ENCODE measurements around the gene MTX2.
"Not testable (repeated sequence)": the region's sequence is repeated elsewhere in the genome, so short reads cannot be mapped to it uniquely, and the experiment has no call there.

Gene MTX2

DNA sequence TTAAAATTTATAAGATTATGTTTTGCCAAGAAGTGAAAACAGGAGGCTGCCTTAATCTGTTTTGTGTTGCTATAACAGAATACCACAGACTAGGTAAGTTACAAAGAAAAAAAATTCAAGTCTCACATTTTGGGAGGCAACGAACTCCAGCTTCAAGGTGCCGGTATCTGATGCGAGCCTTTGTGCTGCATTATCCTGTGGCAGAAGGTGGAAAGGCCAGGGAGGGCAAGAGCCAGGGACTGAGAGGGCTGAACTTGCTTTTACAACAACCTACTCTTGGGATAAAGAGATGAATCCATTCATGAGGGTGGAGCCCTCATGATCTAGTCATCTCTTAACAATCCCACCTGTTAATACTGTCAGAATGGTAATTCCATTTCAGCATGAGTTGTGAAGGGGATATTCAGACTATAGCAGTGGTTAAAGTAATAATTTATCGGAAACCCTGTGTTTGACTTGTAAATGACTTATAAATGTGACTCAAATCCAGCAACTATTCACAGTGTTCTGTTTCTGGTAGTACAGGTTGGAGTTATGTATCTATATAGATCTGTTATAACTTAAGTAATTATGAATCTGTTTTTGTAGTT is 3.7 kb downstream of the MTX2 start:
- no peak for DNase-seq (ENCODE audit: low spot score in 2 of 2)
- Mint-ChIP-seq H3K9me3 (no peaks in the 10 kb centered on the region), H3K36me3 (peaks cover 8% of the 10 kb centered on the region), H3K27ac (peak overlapping the region; percentile 45), H3K27me3 (no peaks in the 10 kb centered on the region), H3K4me3 (no peak overlapping the region), H3K4me1 (peaks cover 16% of the 10 kb centered on the region)
- ATAC-seq (ENCODE audit: low read depth), result no peak

- peaks cover 28% of the 10 kb centered on the region for H3K4me1 Mint-ChIP-seq
- no peak overlapping the region for H3K27ac Mint-ChIP-seq
- H3K36me3 Mint-ChIP-seq, result peaks cover 4% of the 10 kb centered on the region
- no peak overlapping the region for H3K4me3 Mint-ChIP-seq
- no peak for ATAC-seq (ENCODE audit: low read depth)
- no peaks in the 10 kb centered on the region for H3K27me3 Mint-ChIP-seq
- DNase-seq (ENCODE audit: low spot score in 2 of 2), result no peak
- H3K9me3 Mint-ChIP-seq, result no peaks in the 10 kb centered on the region
Observed at GRCh38 chr2:176278927-176279326, 9.7 kb downstream of the MTX2 start.

GRCh38 chr2:176280156-176280555 is 10.9 kb downstream of the MTX2 start:
- H3K4me3 Mint-ChIP-seq, result no peak overlapping the region
- H3K4me1 Mint-ChIP-seq, result peaks cover 25% of the 10 kb centered on the region
- no peaks in the 10 kb centered on the region for H3K27me3 Mint-ChIP-seq
- no peak overlapping the region for H3K27ac Mint-ChIP-seq
- peaks cover 2% of the 10 kb centered on the region for H3K36me3 Mint-ChIP-seq
- no peaks in the 10 kb centered on the region for H3K9me3 Mint-ChIP-seq
- DNase-seq (ENCODE audit: low spot score in 2 of 2) (no peak), ATAC-seq (ENCODE audit: low read depth) (no peak)

DNA sequence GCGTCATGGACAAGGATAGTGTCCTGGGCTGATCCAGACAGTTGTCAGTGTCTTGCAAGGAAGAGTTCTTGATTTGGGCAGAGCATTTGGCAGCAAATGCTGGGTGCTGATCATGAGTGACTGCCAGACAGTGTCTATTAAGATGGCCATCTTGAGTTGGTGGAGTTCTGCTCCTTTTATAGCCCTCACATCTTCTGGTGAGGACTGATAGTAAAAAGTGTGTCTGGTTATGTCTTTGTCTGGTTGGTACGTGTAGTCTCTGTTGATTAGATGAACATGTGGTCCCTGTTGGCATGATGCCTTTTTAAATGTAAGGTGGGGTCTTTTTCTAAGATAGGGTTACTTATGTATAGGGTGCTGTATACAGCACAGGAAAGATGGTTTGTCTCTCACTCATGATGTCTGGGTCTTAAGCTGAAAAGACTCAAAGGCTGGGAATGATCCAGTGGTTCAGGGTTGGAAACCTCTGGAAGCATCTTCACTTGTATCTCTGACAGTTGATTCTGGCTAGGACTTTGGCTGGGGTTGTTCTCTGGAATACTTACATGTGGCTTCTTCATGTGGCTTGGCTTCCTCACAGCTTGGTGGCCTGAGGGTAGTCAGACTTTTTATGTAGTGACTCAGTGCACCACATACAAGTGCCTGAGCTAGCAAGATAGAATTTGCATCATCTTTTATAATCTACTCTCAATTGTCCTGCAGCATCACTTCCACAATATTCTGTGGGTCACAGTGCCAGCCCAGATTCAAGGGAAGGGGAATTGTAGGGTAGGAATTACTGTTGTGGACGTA is 11.8 kb downstream of the MTX2 start:
- Mint-ChIP-seq H3K27me3 (no peaks in the 10 kb centered on the region), H3K9me3 (no peaks in the 10 kb centered on the region), H3K36me3 (no peaks in the 10 kb centered on the region), H3K27ac (no peak overlapping the region), H3K4me3 (no peak overlapping the region), H3K4me1 (peaks cover 30% of the 10 kb centered on the region)
- ATAC-seq (ENCODE audit: low read depth) (no peak), DNase-seq (ENCODE audit: low spot score in 2 of 2) (no peak)

- H3K4me1 Mint-ChIP-seq, result peaks cover 38% of the 10 kb centered on the region
- H3K9me3 Mint-ChIP-seq, result no peaks in the 10 kb centered on the region
- ATAC-seq (ENCODE audit: low read depth) (no peak), DNase-seq (ENCODE audit: low spot score in 2 of 2) (no peak)
- no peaks in the 10 kb centered on the region for H3K27me3 Mint-ChIP-seq
- no peak overlapping the region for H3K4me3 Mint-ChIP-seq
- H3K36me3 Mint-ChIP-seq, result peaks cover 4% of the 10 kb centered on the region
- no peak overlapping the region for H3K27ac Mint-ChIP-seq
Observed at GRCh38 chr2:176283291-176284068, 14.2 kb downstream of the MTX2 start.

DNA sequence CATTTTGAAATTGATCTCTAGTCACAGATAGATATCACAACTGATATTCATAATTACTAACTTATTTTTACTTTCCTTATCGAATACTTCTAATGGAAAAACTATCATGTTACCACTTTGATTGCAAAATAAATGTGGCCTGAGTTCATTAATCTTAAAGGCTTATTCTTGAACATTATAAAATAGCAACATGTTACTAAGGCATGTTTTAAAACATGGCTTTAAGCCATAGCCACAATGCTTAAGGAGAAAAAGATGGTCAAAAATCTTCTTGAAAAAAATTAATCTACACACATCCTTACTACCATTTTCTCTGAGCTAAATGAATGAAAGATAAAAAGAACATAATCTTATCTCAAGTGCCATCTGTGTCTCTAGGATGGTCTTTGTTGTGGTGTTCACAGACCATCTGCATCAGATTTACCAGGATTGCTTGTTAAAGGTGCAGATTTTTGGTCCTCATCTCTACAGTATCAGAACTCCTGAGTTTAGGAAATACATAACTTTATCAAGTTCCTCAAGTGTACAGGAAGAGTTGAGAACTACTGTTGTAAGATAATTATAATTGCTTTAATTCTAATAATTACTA is 15.3 kb downstream of the MTX2 start:
- peaks cover 4% of the 10 kb centered on the region for H3K36me3 Mint-ChIP-seq
- ATAC-seq (ENCODE audit: low read depth) (no peak), DNase-seq (ENCODE audit: low spot score in 2 of 2) (no peak)
- peaks cover 39% of the 10 kb centered on the region for H3K4me1 Mint-ChIP-seq
- H3K27me3 Mint-ChIP-seq, result no peaks in the 10 kb centered on the region
- no peak overlapping the region for H3K27ac Mint-ChIP-seq
- H3K4me3 Mint-ChIP-seq, result no peak overlapping the region
- no peaks in the 10 kb centered on the region for H3K9me3 Mint-ChIP-seq

DNA sequence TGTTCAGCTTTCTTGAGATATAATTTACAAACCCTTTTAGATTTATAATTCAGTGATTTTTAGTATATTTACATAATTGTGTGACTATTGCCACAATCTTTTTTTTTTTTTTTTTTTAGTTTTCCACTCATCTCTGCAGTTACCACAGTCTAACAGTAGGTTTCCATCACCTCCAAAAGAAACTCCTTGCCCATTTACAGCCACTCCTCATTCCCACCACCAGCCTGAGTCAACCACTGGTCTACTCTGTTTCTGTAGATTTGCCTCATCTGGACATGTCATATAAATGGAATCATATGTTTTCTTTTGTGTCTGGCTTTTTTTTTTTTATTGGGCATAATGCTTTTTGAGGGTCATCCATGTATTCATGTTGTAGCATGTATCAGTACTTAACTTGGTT is 16.1 kb downstream of the MTX2 start:
- no peak overlapping the region for H3K27ac Mint-ChIP-seq
- H3K4me3 Mint-ChIP-seq, result no peak overlapping the region
- H3K27me3 Mint-ChIP-seq, result no peaks in the 10 kb centered on the region
- peaks cover 4% of the 10 kb centered on the region for H3K36me3 Mint-ChIP-seq
- H3K4me1 Mint-ChIP-seq, result peaks cover 41% of the 10 kb centered on the region
- DNase-seq (ENCODE audit: low spot score in 2 of 2), result no peak
- no peak for ATAC-seq (ENCODE audit: low read depth)
- H3K9me3 Mint-ChIP-seq, result no peaks in the 10 kb centered on the region

- Mint-ChIP-seq H3K36me3 (peaks cover 4% of the 10 kb centered on the region), H3K27ac (no peak overlapping the region), H3K9me3 (no peaks in the 10 kb centered on the region), H3K4me1 (peaks cover 30% of the 10 kb centered on the region), H3K4me3 (no peak overlapping the region), H3K27me3 (no peaks in the 10 kb centered on the region)
- DNase-seq (ENCODE audit: low spot score in 2 of 2) (no peak), ATAC-seq (ENCODE audit: low read depth) (no peak)
Observed at GRCh38 chr2:176291335-176291734, 22.1 kb downstream of the MTX2 start.

- Mint-ChIP-seq H3K4me1 (peaks cover 28% of the 10 kb centered on the region), H3K36me3 (peaks cover 2% of the 10 kb centered on the region), H3K4me3 (no peak overlapping the region), H3K9me3 (no peaks in the 10 kb centered on the region), H3K27me3 (no peaks in the 10 kb centered on the region), H3K27ac (no peak overlapping the region)
- ATAC-seq (ENCODE audit: low read depth), result no peak
- DNase-seq (ENCODE audit: low spot score in 2 of 2), result no peak
Observed at GRCh38 chr2:176291809-176292283, 22.6 kb downstream of the MTX2 start.

GRCh38 chr2:176292608-176293007 is 23.4 kb downstream of the MTX2 start:
- Mint-ChIP-seq H3K27ac (no peak overlapping the region), H3K27me3 (no peaks in the 10 kb centered on the region)

DNA sequence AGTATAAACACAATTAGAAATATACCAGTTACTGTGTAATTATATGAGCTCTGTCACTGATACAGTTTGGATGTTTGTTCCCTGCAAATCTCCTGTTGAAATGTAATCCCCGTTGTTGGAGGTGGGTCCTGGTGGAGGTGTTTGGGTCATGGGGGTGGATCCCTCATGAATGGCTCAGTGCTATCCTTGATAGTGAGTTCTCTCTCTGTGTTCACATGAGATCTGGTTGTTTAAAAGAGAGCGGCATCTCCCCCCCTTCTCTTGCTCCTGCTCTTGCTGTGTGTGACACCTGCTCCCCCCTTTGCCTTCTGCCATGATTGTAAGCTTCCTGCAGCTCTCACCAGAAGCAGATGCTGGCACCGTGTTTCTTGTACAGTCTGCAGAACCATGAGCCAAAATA is 24.1 kb downstream of the MTX2 start:
- DNase-seq (ENCODE audit: low spot score in 2 of 2) (no peak), ATAC-seq (ENCODE audit: low read depth) (no peak)
- Mint-ChIP-seq H3K36me3 (no peaks in the 10 kb centered on the region), H3K4me1 (peaks cover 24% of the 10 kb centered on the region), H3K27ac (no peak overlapping the region), H3K27me3 (no peaks in the 10 kb centered on the region), H3K9me3 (no peaks in the 10 kb centered on the region), H3K4me3 (no peak overlapping the region)

More at GRCh38 chr2:176292608-176293007, 23.4 kb downstream of the MTX2 start:
- peaks cover 2% of the 10 kb centered on the region for H3K36me3 Mint-ChIP-seq
- ATAC-seq (ENCODE audit: low read depth), result no peak
- peaks cover 28% of the 10 kb centered on the region for H3K4me1 Mint-ChIP-seq
- no peak for DNase-seq (ENCODE audit: low spot score in 2 of 2)
- no peak overlapping the region for H3K4me3 Mint-ChIP-seq
- H3K9me3 Mint-ChIP-seq, result no peaks in the 10 kb centered on the region

GRCh38 chr2:176297067-176297466 is 27.8 kb downstream of the MTX2 start:
- H3K36me3 Mint-ChIP-seq, result peaks cover 2% of the 10 kb centered on the region
- H3K9me3 Mint-ChIP-seq, result no peaks in the 10 kb centered on the region
- H3K4me3 Mint-ChIP-seq, result no peak overlapping the region
- ATAC-seq (ENCODE audit: low read depth) (no peak), DNase-seq (ENCODE audit: low spot score in 2 of 2) (no peak)
- H3K27me3 Mint-ChIP-seq, result no peaks in the 10 kb centered on the region
- H3K4me1 Mint-ChIP-seq, result peaks cover 4% of the 10 kb centered on the region
- no peak overlapping the region for H3K27ac Mint-ChIP-seq

DNA sequence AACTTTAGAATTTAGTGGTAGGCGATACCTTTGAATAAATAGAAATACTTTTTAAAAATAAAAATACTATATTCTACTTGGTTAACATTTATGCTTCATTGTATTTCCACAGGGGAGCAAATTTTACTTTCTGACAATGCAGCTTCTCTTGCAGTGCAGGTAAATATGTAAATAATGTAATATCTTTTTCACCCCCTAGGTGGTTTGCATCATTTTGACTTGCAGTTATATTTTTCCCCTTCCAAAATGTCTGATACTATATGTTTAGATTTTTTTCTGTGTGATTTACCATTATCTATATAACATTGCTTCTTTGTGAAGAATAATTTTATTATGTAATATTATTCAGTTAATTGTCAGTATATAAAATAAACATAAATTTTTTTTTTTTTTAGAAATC is 28.5 kb downstream of the MTX2 start:
- Mint-ChIP-seq H3K4me3 (no peak overlapping the region), H3K4me1 (peaks cover 4% of the 10 kb centered on the region), H3K27me3 (no peaks in the 10 kb centered on the region), H3K9me3 (no peaks in the 10 kb centered on the region), H3K27ac (no peak overlapping the region), H3K36me3 (peaks cover 2% of the 10 kb centered on the region)
- DNase-seq (ENCODE audit: low spot score in 2 of 2) (no peak), ATAC-seq (ENCODE audit: low read depth) (no peak)

DNA sequence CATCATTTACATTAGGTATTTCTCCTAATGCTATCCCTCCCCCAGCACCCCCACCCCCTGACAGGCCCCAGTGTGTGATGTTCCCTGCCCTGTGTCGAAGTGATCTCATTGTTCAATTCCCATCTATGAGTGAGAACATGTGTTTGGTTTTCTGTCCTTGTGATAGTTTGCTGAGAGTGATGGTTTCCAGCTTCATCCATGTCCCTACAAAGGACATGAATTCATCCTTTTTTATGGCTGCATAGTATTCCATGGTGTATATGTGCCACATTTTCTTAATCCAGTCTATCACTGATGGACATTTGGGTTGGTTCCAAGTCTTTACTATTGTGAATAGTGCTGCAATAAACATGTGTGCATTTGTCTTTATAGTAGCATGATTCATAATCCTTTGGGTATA is 36.8 kb downstream of the MTX2 start:
- not testable (repeated sequence) for H3K27me3 Mint-ChIP-seq; DNase-seq (ENCODE audit: low spot score in 2 of 2); H3K4me3 Mint-ChIP-seq; H3K9me3 Mint-ChIP-seq; ATAC-seq (ENCODE audit: low read depth); H3K27ac Mint-ChIP-seq
- peaks cover 10% of the 10 kb centered on the region for H3K4me1 Mint-ChIP-seq
- H3K36me3 Mint-ChIP-seq, result peaks cover 40% of the 10 kb centered on the region

Measured in memory B cell (primary cell).